ENCODE data around the gene PGC.

The PGC gene

DNA sequence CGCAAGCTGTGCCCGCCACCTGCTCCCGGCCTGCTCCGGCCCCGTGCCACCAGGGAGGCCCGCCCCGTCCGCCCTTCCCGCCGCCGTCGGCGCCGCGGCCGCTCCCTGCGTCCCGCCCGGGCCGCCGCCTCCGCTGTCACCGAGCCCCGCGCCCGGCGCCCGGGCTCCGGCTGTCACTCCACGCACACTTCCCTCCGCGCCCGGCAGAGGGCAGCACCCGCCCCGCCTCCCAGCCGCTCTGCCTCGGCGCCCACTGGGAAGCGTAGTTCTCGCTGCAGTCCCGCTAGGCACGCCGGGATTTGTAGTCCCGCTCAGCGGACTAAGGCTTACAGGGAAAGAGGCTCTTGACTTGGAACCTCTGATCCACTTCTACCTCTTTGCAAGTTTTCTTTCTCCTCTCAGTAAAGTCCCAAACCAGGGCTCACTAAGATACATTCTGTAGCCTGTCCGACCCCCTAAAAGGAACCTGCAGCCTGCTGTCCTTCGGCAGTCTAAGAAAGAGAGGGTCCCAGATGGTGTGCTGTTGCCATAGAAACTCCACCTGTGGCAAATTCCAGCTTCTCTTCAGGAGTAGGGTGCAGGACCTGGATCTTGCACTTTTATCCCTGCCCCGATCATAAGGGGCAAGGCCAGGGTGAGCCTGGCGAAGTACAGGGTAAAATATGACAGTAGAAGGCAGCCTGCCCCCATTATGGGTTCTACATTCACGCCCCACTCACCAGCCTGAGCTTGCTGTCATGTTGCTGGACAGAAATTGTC lies 11.6 kb downstream of the PGC start, which contains the start of gene TFEB:
TSS of gene TFEB (minus strand) at position 182 of the 759 bp plus-strand sequence. CDS start 44,395 bp downstream, outside the sequence.
- peak within 1 kb of the TSS; percentile 76 to 96 for H3K9ac ChIP-seq (ENCODE audit: low read depth in 1 of 2, low read length in 2 of 2)
- peaks cover 23 to 34% of the 10 kb centered on the region in 2 donors for H3K4me1 ChIP-seq (ENCODE audit: control insufficient read depth in 2 of 2, insufficient read depth in 2 of 2, low read length in 2 of 2)
- peak within 1 kb of the TSS; percentile 93 to 94 for H3K27ac ChIP-seq (ENCODE audit: low read depth in 2 of 2, low read length in 2 of 2)
- H3K4me3 ChIP-seq (ENCODE audit: low read length in 2 of 2) = peak within 1 kb of the TSS; percentile 78 to 82
- H3K36me3 ChIP-seq (ENCODE audit: control insufficient read depth in 2 of 2, insufficient read depth in 2 of 2, low read length in 2 of 2) = no peaks in the 10 kb centered on the region
- no peaks in the 10 kb centered on the region for H3K9me3 ChIP-seq (ENCODE audit: control insufficient read depth in 2 of 2, low read length in 2 of 2)
- no peaks in the 10 kb centered on the region for H3K27me3 ChIP-seq (ENCODE audit: control insufficient read depth in 2 of 2, insufficient read depth in 2 of 2, low read length in 2 of 2)

DNA sequence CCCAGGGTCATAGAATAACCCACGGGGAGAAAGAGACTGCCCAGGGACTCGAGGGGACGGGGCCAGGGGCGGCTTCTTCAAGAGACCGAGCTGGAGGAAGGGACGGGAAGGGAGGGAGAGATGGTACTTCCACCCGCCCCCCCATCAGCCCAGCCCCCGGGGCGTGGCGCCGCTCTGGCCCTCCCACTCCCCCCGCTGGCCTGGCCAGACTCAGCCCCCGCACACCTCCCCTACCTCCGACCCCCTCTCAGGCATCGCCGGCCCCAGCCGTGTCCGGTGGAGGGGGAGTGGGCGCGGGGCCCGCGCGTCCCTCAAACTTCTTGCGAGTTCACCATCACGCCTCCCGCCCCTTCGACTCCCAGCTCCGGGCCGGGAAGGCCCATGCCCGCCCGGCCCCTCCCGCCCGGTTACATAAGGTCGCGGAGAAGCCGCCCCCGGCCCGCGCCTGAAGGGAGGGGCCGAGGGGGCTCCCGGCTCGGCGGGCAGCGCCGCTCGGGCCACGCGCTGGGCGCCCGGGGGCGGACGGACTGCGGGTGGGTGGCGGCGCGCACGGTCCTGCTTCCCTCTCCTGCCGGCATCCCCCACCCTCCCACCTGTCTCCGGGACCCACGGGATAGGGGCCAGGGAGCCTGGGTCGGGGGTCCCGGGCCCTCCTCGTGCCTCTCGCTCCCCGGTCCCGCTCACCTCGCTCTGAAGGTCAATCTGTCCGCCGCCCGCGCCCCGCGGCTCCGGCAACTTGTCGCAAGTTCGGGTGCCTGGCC lies 12.4 kb downstream of the PGC start:
- Histone ChIP-seq H3K36me3 (ENCODE audit: control insufficient read depth in 2 of 2, insufficient read depth in 2 of 2, low read length in 2 of 2) (peaks cover 0 to 3% of the 10 kb centered on the region in 2 donors), H3K27ac (ENCODE audit: low read depth in 2 of 2, low read length in 2 of 2) (peak overlapping the region; percentile 93 to 94), H3K4me3 (ENCODE audit: low read length in 2 of 2) (peak overlapping the region; percentile 78 to 82), H3K9ac (ENCODE audit: low read depth in 1 of 2, low read length in 2 of 2) (peak overlapping the region; percentile 76 to 96), H3K27me3 (ENCODE audit: control insufficient read depth in 2 of 2, insufficient read depth in 2 of 2, low read length in 2 of 2) (no peaks in the 10 kb centered on the region), H3K4me1 (ENCODE audit: control insufficient read depth in 2 of 2, insufficient read depth in 2 of 2, low read length in 2 of 2) (peaks cover 23 to 31% of the 10 kb centered on the region in 2 donors), H3K9me3 (ENCODE audit: control insufficient read depth in 2 of 2, low read length in 2 of 2) (no peaks in the 10 kb centered on the region)

DNA sequence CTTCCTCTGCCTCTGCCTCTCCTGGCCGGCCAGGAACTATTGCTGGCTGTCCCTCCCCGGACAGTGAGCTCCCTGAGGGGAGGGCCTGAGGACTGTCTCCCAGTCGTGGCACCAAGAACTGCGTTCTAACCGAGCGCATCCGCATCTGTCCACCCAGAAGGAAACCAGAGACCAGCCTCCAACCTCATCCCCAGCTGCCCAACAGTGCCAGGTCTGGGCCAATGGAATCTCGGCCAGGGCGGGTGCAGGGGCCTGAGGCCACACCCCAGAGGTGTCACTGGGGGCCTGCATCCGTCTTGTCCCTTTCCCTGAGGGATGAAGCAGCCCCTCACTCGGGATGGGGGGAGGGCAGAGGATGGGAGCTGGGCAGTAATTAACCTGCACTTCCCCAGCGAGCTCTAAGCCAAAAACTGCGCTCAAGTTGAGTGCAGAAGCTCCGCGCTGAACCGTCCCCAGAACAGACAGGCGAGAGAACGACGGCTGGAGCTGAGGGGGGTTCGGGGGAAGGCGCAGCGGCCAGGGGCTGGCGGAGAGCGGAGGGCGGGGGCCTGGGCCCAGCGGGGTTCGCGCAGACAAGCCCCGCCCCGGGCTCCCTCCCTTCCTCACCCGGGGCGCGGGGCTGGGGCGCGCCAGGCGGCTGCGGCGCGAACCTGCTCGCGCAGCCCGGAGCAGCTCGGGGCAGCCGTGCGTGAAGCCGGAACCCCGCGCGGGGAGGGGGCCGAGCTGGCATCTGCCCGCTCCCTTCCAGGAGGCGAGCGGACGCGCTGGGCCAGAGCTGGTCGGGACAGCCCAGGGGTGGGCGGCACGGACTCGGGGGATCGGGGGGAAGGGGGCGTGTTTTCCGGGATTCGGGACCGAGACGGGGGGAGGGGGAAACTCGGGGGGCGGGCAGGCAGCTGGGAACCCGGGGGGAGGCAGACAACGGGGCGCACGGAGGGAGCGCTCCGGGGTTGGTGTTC lies 13.2 kb downstream of the PGC start:
- Histone ChIP-seq H3K27me3 (ENCODE audit: control insufficient read depth in 2 of 2, insufficient read depth in 2 of 2, low read length in 2 of 2) (no peaks in the 10 kb centered on the region), H3K9ac (ENCODE audit: low read depth in 1 of 2, low read length in 2 of 2) (peak overlapping the region; percentile 81 to 96), H3K4me3 (ENCODE audit: low read length in 2 of 2) (peak overlapping the region; percentile 78 to 82), H3K9me3 (ENCODE audit: control insufficient read depth in 2 of 2, low read length in 2 of 2) (no peaks in the 10 kb centered on the region), H3K36me3 (ENCODE audit: control insufficient read depth in 2 of 2, insufficient read depth in 2 of 2, low read length in 2 of 2) (peaks cover 0 to 5% of the 10 kb centered on the region in 2 donors), H3K27ac (ENCODE audit: low read depth in 2 of 2, low read length in 2 of 2) (peak overlapping the region; percentile 93 to 94), H3K4me1 (ENCODE audit: control insufficient read depth in 2 of 2, insufficient read depth in 2 of 2, low read length in 2 of 2) (peaks cover 31 to 39% of the 10 kb centered on the region in 2 donors)

- H3K9ac ChIP-seq (ENCODE audit: low read depth in 1 of 2, low read length in 2 of 2) = peak overlapping the region; percentile 81 to 96
- H3K9me3 ChIP-seq (ENCODE audit: control insufficient read depth in 2 of 2, low read length in 2 of 2) = no peaks in the 10 kb centered on the region
- H3K4me1 ChIP-seq (ENCODE audit: control insufficient read depth in 2 of 2, insufficient read depth in 2 of 2, low read length in 2 of 2) = peaks cover 37 to 45% of the 10 kb centered on the region in 2 donors
- no peaks in the 10 kb centered on the region for H3K27me3 ChIP-seq (ENCODE audit: control insufficient read depth in 2 of 2, insufficient read depth in 2 of 2, low read length in 2 of 2)
- peak overlapping the region; percentile 93 to 94 for H3K27ac ChIP-seq (ENCODE audit: low read depth in 2 of 2, low read length in 2 of 2)
- H3K4me3 ChIP-seq (ENCODE audit: low read length in 2 of 2) = peak overlapping the region; percentile 78 to 82
- peaks cover 0 to 5% of the 10 kb centered on the region in 2 donors for H3K36me3 ChIP-seq (ENCODE audit: control insufficient read depth in 2 of 2, insufficient read depth in 2 of 2, low read length in 2 of 2)
Observed at GRCh38 chr6:41733360-41733706, 13.9 kb downstream of the PGC start.

DNA sequence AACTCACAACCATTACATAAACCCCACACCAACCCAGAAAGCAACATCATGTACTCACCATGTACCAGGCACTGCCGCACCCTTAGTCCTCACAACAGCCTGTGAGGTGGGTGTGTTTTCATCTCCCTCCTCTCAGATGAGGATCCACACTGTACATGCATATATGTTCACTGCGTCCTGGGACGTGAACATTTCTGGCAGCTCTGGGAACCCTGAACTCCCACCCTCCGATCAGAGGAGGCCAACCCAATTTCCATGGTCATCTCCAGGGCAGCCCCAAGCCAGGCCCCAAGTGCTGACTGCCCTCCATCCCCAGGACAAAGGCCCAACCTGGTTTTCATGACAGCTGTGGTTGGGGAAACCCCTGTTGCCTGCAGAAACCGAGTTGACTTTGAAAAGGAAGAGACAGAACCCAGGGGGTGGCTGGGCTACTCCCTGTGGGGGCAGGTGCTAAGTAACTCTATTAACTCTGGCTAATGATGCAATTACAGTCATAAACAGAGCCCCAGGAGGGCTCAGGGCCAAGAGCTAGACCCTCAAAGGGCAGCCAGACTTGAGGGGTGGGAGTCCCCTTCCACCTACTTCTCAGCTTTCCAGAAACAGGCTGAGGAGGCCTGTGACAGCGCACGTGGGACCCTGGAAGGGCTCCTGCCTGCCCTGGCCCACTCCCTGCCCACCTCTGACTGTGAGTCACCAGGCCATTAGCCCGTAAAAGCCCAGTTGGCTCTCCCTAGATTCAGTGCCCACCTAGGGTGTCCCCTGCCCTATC lies 14.4 kb downstream of the PGC start:
- Histone ChIP-seq H3K4me1 (ENCODE audit: control insufficient read depth in 2 of 2, insufficient read depth in 2 of 2, low read length in 2 of 2) (peaks cover 43 to 51% of the 10 kb centered on the region in 2 donors), H3K36me3 (ENCODE audit: control insufficient read depth in 2 of 2, insufficient read depth in 2 of 2, low read length in 2 of 2) (peaks cover 0 to 5% of the 10 kb centered on the region in 2 donors), H3K27me3 (ENCODE audit: control insufficient read depth in 2 of 2, insufficient read depth in 2 of 2, low read length in 2 of 2) (no peaks in the 10 kb centered on the region), H3K9me3 (ENCODE audit: control insufficient read depth in 2 of 2, low read length in 2 of 2) (no peaks in the 10 kb centered on the region), H3K27ac (ENCODE audit: low read depth in 2 of 2, low read length in 2 of 2) (peak overlapping the region; percentile 93 to 94), H3K4me3 (ENCODE audit: low read length in 2 of 2) (peak overlapping the region; percentile 78 to 82), H3K9ac (ENCODE audit: low read depth in 1 of 2, low read length in 2 of 2) (peak overlapping the region; percentile 52 to 96)

- Histone ChIP-seq H3K4me1 (ENCODE audit: control insufficient read depth in 2 of 2, insufficient read depth in 2 of 2, low read length in 2 of 2) (peaks cover 45 to 51% of the 10 kb centered on the region in 2 donors), H3K4me3 (ENCODE audit: low read length in 2 of 2) (peak overlapping the region in 1 of 2 donors; percentile 78), H3K9me3 (ENCODE audit: control insufficient read depth in 2 of 2, low read length in 2 of 2) (no peaks in the 10 kb centered on the region), H3K9ac (ENCODE audit: low read depth in 1 of 2, low read length in 2 of 2) (peak overlapping the region in 1 of 2 donors; percentile 52), H3K36me3 (ENCODE audit: control insufficient read depth in 2 of 2, insufficient read depth in 2 of 2, low read length in 2 of 2) (peaks cover 0 to 5% of the 10 kb centered on the region in 2 donors), H3K27ac (ENCODE audit: low read depth in 2 of 2, low read length in 2 of 2) (no peak overlapping the region), H3K27me3 (ENCODE audit: control insufficient read depth in 2 of 2, insufficient read depth in 2 of 2, low read length in 2 of 2) (no peaks in the 10 kb centered on the region)
Observed at GRCh38 chr6:41732149-41732548, 15.0 kb downstream of the PGC start.

GRCh38 chr6:41731561-41732086 lies 15.6 kb downstream of the PGC start:
- Histone ChIP-seq H3K9ac (ENCODE audit: low read depth in 1 of 2, low read length in 2 of 2) (no peak overlapping the region), H3K4me3 (ENCODE audit: low read length in 2 of 2) (peak overlapping the region in 1 of 2 donors; percentile 48), H3K27ac (ENCODE audit: low read depth in 2 of 2, low read length in 2 of 2) (peak overlapping the region in 1 of 2 donors; percentile 9), H3K4me1 (ENCODE audit: control insufficient read depth in 2 of 2, insufficient read depth in 2 of 2, low read length in 2 of 2) (peaks cover 45 to 51% of the 10 kb centered on the region in 2 donors), H3K27me3 (ENCODE audit: control insufficient read depth in 2 of 2, insufficient read depth in 2 of 2, low read length in 2 of 2) (no peaks in the 10 kb centered on the region), H3K36me3 (ENCODE audit: control insufficient read depth in 2 of 2, insufficient read depth in 2 of 2, low read length in 2 of 2) (peaks cover 0 to 5% of the 10 kb centered on the region in 2 donors), H3K9me3 (ENCODE audit: control insufficient read depth in 2 of 2, low read length in 2 of 2) (no peaks in the 10 kb centered on the region)

DNA sequence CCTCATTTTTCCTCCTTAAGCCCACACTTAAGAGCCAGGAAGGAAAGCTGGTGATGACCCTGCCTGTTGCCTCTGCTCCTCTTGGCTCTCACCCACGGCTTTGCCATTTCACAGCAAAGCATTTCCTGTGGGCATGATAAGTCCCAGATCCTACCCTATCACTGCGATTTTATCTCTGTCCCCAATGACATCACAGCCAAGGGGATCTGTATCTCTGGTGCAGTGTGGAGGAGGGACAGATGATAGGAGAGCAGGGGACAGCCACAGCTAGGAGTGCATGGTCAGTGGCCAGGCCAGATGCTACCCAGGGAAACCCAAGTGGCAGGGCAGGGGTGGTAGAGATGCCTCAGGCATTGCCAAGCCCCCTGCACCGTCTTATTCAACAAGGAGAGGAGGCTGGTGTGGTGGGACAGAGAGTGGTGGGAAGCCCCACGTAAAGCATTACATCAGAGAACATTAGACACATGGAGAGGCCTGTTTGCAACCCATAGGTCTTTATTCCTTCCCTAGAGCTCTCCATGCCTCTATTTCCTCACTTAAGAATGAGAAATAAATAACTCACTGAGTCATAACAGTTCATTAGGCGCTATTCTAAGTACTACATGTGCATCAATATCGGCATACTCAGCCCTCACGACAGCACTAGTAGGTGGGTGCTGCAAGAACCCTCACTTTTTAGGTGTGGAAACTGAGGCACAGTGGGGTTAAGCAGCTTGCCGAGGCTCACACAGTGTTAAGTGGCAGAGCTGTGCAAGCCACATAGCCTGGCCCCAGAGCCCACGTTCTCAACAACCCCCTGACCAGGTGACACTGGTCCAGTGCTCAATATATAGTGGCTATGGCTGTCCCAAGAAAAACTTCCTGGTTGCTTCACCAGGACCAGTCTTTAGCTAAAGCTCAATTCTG lies 16.4 kb downstream of the PGC start:
- Histone ChIP-seq H3K36me3 (ENCODE audit: control insufficient read depth in 2 of 2, insufficient read depth in 2 of 2, low read length in 2 of 2) (peaks cover 0 to 5% of the 10 kb centered on the region in 2 donors), H3K27ac (ENCODE audit: low read depth in 2 of 2, low read length in 2 of 2) (no peak overlapping the region), H3K9me3 (ENCODE audit: control insufficient read depth in 2 of 2, low read length in 2 of 2) (no peaks in the 10 kb centered on the region), H3K27me3 (ENCODE audit: control insufficient read depth in 2 of 2, insufficient read depth in 2 of 2, low read length in 2 of 2) (no peaks in the 10 kb centered on the region), H3K9ac (ENCODE audit: low read depth in 1 of 2, low read length in 2 of 2) (no peak overlapping the region), H3K4me1 (ENCODE audit: control insufficient read depth in 2 of 2, insufficient read depth in 2 of 2, low read length in 2 of 2) (peaks cover 42 to 48% of the 10 kb centered on the region in 2 donors), H3K4me3 (ENCODE audit: low read length in 2 of 2) (peak overlapping the region in 1 of 2 donors; percentile 48)
